GM20000 (cell line): ENCODE data around the gene PIAS4.

Experiments used
- DNase-seq: peaks from one replicate; pipeline ENCODE4 v3.0.0; 2012; ENCODE audit warnings: low spot score
- TF ChIP-seq, protein P1 (sequence below): IDR thresholded peaks from 2 replicates; pipeline ENCODE4 v1.5.1; 2012; ENCODE audit warnings: mild to moderate bottlenecking, control low read depth; ENCODE audit errors: extremely low read depth, missing control alignments

PIAS4 gene

DNA sequence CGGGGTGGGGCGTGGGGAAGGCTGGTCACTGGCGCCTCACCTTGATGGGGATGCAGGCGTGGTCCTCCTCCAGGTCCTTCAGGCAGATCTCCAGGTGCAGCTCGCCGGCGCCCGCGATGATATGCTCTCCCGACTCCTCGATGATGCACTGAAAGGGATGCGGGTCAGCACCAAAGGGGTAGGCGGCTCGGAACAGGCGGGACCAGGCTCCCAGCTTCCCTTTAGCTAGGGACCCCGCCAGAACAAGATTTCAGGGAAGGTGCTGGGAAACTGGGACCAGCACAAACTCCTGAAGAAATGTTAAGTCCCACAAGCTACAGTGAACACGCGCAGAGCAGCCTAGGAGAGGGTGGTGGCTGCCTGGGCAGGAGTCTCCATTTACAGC is 28.3 kb upstream of the PIAS4 start:
- no peak for DNase-seq
- TF ChIP-seq, protein P1, sequence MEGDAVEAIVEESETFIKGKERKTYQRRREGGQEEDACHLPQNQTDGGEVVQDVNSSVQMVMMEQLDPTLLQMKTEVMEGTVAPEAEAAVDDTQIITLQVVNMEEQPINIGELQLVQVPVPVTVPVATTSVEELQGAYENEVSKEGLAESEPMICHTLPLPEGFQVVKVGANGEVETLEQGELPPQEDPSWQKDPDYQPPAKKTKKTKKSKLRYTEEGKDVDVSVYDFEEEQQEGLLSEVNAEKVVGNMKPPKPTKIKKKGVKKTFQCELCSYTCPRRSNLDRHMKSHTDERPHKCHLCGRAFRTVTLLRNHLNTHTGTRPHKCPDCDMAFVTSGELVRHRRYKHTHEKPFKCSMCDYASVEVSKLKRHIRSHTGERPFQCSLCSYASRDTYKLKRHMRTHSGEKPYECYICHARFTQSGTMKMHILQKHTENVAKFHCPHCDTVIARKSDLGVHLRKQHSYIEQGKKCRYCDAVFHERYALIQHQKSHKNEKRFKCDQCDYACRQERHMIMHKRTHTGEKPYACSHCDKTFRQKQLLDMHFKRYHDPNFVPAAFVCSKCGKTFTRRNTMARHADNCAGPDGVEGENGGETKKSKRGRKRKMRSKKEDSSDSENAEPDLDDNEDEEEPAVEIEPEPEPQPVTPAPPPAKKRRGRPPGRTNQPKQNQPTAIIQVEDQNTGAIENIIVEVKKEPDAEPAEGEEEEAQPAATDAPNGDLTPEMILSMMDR = no peak

DNA sequence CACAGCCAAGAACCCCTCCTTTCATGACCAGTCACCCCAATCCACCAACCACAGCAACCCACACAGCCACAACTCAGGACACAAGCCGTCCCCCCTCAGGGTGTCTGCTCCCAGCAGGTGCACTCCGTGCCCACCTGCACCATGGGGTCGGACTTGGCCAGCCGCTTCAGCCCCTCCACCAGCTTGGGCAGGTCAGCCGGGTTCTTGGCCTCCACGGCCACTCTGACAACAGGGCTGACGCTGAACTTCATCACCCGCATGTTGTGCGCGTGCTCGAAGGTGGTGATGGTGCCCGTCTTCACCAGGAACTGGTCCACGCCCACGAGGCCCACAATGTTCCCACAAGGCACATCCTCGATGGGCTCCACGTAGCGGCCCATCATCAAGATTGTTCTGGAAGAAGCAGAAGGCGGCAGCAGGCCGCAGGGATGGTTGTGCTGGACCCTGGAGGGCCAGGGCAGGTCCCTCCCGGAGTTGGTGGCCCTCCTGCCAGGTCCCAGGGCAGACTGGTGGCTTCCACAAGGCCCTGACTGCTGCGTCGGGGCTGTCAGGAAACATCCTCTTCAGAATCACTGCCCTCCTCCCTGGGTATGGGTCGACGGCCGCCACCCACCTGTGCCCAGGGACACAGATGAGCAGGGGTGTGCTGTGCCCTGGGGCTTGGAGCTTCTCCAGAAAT is 27.7 kb upstream of the PIAS4 start:
- DNase-seq = no peak
- TF ChIP-seq, protein P1 = no peak

DNA sequence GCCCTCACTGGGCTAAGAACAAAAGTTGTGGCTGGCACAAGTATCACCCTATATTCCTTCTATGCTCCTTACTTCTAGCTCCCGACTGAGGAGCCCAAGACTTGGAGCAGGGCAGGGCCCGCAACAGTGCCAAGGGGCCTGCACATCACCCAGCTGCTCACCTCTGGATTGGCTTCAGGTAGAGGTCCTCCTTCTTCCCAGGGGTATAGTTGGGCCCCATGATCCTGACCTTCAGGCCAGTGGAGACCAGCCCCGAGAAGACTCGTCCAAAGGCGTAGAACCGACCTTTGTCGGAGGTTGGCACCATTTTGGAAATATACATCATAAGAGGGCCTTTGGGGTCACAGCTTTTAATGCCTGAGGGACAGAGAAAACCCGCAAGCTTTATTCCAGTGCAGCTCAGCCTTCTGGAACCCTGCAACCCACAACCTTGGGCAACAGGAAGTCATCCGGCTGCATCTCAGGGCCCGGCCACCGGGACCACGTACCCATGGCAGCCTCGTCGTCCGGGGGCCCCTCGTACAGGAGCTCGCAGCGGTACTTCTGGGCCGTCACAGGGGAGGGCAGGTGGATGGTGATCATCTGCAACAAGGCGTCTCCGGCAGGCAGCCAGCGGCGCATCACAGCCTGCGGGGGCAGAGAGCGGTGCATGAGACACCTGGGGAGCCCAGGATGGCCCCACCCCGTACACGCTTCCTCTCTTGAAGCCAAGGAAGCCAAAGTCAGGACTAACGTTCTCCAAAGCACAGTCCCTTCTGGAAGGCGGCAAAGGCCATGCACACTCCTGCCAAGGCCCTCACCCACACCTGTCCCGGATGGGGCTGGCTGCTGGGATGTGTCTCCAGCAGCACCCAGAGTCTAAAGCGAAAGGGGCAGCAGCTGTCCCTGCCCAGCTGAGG is 26.9 kb upstream of the PIAS4 start:
- no peak for DNase-seq
- TF ChIP-seq, protein P1 = no peak

DNA sequence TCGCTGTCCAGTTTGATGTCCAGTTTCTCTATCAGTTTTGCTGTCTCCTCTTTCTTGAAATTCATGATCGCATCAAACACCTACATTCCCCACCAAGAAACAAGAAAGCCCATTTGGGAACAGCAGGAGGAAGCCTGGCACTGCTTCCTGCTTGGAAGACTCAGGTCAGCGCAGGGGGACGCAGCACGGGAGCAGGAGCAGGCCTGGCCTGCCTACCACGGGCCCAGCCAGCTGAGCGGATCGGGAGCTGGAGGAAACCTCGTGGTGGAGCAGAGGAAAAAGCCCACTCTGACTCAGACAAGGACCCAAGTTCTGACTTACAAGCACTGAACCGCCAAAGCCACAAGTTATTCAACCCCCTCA is 26.2 kb upstream of the PIAS4 start:
- TF ChIP-seq, protein P1 = no peak
- no peak for DNase-seq

GRCh38 chr19:3981736-3982681 is 25.5 kb upstream of the PIAS4 start:
- TF ChIP-seq, protein P1 = no peak
- DNase-seq = no peak

DNA sequence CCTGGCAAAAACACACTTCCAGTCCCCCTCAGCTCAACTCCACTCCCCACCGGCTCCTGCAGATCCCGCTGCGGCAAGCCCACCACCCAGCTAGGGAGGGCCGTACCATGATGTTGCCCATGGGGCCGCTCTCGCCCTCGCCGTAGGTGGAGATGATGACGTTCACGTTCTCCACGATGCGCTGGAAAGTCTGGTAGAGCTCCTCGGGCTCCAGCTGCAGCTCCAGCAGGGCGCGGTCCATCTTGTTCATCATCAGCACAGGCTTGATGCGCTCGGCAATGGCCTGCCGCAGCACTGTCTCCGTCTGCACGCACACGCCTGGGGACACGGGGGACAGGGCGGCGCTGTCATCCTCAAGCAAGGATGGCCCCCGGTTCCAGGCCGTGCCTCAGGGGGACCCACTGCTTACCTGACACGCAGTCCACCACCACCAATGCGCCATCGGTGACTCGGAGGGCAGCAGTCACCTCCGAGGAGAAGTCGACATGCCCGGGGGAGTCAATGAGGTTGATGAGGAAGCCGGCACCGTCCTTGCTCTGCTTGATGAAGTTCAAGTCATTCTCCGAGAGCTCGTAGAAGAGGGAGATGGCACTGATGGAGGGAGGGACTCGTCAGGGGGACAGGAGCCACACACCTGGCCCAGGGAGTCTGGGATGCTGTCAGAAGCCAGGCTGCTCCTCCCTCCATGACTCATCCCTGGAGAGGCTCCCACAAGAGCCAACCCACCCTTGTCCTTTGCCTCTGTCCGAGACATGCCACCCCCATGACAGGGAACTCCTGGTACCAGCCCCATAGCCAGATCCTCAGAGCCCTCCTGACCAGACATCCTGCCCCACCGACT is 24.6 kb upstream of the PIAS4 start:
- TF ChIP-seq, protein P1 = no peak
- DNase-seq = no peak
